ENCODE data around the gene FLYWCH2.

DNA sequence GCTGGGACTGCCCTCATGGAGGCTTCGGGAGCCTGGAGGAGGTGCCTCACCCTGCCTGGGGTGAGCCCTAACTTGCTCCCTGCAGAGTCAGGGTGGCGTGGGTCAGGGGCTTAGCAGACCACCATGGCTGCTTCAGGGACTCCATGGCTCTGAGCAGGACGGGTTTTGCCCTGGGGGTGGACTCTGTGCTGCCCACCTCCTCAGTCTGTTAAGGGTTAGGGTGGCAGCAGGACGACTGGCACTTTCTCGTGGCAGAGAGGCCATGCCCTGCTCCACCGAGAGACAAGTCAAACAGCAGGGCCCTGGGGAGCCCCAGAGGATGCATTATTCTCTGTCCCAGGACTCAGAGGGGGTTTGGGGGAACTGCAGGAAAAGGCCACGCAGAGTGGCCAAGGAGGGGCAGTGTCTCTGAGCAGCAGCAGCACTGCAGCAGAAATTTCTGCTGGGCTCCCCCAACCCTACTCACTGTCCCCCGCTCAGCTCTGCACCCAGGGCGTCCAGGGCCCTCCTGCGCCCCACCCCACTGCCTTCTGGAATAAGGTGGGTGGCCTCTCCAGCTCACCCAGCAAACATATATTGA, 23.2 kb upstream of the FLYWCH2 start:
- TF ChIP-seq ZFX (IDR thresholded peaks at IDR 0.05) (no peak), CEBPB (IDR thresholded peaks at IDR 0.05; ENCODE audit: low read depth) (no peak), EZH2 (IDR thresholded peaks at IDR 0.05) (no peak)
- TF ChIP-seq, protein P1, sequence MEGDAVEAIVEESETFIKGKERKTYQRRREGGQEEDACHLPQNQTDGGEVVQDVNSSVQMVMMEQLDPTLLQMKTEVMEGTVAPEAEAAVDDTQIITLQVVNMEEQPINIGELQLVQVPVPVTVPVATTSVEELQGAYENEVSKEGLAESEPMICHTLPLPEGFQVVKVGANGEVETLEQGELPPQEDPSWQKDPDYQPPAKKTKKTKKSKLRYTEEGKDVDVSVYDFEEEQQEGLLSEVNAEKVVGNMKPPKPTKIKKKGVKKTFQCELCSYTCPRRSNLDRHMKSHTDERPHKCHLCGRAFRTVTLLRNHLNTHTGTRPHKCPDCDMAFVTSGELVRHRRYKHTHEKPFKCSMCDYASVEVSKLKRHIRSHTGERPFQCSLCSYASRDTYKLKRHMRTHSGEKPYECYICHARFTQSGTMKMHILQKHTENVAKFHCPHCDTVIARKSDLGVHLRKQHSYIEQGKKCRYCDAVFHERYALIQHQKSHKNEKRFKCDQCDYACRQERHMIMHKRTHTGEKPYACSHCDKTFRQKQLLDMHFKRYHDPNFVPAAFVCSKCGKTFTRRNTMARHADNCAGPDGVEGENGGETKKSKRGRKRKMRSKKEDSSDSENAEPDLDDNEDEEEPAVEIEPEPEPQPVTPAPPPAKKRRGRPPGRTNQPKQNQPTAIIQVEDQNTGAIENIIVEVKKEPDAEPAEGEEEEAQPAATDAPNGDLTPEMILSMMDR (IDR thresholded peaks at IDR 0.05 in 2 of 3, conservative IDR thresholded peaks at IDR 0.05 in 1 of 3; ENCODE audit: borderline replicate concordance in 1 of 3, insufficient read depth in 1 of 3, low read depth in 2 of 3, low read length in 2 of 3): no peak
- TF ChIP-seq, protein P2, sequence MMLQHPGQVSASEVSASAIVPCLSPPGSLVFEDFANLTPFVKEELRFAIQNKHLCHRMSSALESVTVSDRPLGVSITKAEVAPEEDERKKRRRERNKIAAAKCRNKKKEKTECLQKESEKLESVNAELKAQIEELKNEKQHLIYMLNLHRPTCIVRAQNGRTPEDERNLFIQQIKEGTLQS (IDR thresholded peaks at IDR 0.05): no peak
- TF ChIP-seq, protein P3, sequence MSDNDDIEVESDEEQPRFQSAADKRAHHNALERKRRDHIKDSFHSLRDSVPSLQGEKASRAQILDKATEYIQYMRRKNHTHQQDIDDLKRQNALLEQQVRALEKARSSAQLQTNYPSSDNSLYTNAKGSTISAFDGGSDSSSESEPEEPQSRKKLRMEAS (IDR thresholded peaks at IDR 0.05): no peak
